HEK293 (cell line): ENCODE data around the gene KRT73.

Experiments
- CTCF ChIP-seq: fragments of 450-650 bp; formaldehyde crosslinking; IDR thresholded peaks from 2 replicates; pipeline ENCODE4 v1.5.1; 2016; ENCODE audit warnings: missing biosample characterization, missing genetic modification characterization
- YY1 ChIP-seq: fragments of 450-650 bp; formaldehyde crosslinking; IDR thresholded peaks from 2 replicates; pipeline ENCODE4 v1.5.1; 2018; ENCODE audit warnings: missing biosample characterization, missing genetic modification characterization
- ZNF274 ChIP-seq, 2 experiments: fragments of 200-500 bp in 1 of 2; fragments of 450-650 bp in 1 of 2; sonication (Bioruptor generic) in 1 of 2; formaldehyde crosslinking in 1 of 2; IDR thresholded peaks; 2 replicates each; pipeline versions ENCODE4 v1.5.1 to v1.6.1; 2014 to 2016; ENCODE audit warnings: borderline replicate concordance in 1 of 2, inconsistent platforms in 1 of 2, low read length in 1 of 2, missing biosample characterization in 1 of 2, missing genetic modification characterization in 1 of 2
- ZNF626 ChIP-seq: fragments of 450-650 bp; sonication (Bioruptor Pico); formaldehyde crosslinking; IDR thresholded peaks from 2 replicates; pipeline ENCODE4 v1.5.1; 2018; ENCODE audit warnings: missing biosample characterization, missing genetic modification characterization, inconsistent platforms

GRCh38 chr12:52577316-52577715 lies 41.0 kb downstream of the KRT73 start:
- TF ChIP-seq CTCF (tag by site-specific recombination) (no peak), ZNF274 (IDR thresholded peaks at IDR 0.05; ENCODE audit: low read length) (no peak), ZNF274 (tag by site-specific recombination; IDR thresholded peaks at IDR 0.05; ENCODE audit: borderline replicate concordance) (no peak), ZNF626 (tag by site-specific recombination) (no peak), YY1 (no peak)
